WERI-Rb-1 (cell line): ENCODE data around the gene PYDC1.
A peak's percentile ranks its signal among the peaks of the same experiment; 100 is the strongest.

ENCODE experiments used
- DNase-seq: peaks from one replicate; pipeline ENCODE4 v3.0.0-alpha.2; 2020
- H3K27ac ChIP-seq: fragments of 250-450 bp; sonication (Bioruptor Pico); 2 replicates; pipeline ENCODE4 v1.5.1; 2020; ENCODE audit warnings: mild to moderate bottlenecking, moderate library complexity
- H3K27me3 ChIP-seq: fragments of 250-450 bp; sonication (Bioruptor Pico); 2 replicates; pipeline ENCODE4 v1.5.1; 2021; ENCODE audit warnings: mild to moderate bottlenecking, low read depth, moderate library complexity; ENCODE audit not compliant: insufficient read depth, severe bottlenecking
- H3K36me3 ChIP-seq: fragments of 250-450 bp; sonication (Bioruptor Pico); 2 replicates; pipeline ENCODE4 v1.5.1; 2020; ENCODE audit warnings: mild to moderate bottlenecking, moderate library complexity
- H3K4me3 ChIP-seq: 2 replicates; pipeline ENCODE4 v1.5.1; 2011; ENCODE audit warnings: low read depth, mild to moderate bottlenecking, control low read depth, low read length
- H3K9me3 ChIP-seq: fragments of 250-450 bp; sonication (Bioruptor Pico); 2 replicates; pipeline ENCODE4 v1.5.1; 2021; ENCODE audit warnings: mild to moderate bottlenecking, moderate library complexity; ENCODE audit not compliant: severe bottlenecking
- TF ChIP-seq, protein P1 (sequence below): IDR thresholded peaks from 2 replicates; pipeline ENCODE4 v1.5.1; 2011; ENCODE audit warnings: low read depth, mild to moderate bottlenecking, control low read depth, inconsistent platforms, low read length

The PYDC1 gene

DNA sequence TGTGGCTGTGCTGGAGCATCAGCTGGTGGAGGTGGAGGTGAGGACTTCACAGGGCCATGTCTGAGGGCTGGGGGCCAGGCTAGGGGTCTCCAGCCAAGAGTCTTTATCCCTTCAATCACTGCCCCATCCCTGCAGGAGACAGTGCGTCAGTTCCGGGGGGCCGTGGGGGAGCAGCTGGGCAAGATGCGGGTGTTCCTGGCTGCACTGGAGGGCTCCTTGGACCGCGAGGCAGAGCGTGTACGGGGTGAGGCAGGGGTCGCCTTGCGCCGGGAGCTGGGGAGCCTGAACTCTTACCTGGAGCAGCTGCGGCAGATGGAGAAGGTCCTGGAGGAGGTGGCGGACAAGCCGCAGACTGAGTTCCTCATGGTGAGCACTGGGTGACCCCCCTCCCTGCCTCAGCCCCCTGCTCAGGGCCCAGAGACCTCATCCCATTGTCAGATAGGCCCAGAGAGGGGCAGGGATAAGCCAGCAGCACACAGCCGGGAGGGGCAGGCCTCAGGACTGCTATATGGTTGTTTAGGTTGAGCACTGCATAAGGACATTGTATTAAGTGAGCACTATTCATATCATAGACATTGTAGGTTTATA is 2.3 kb upstream of the PYDC1 start:
- Histone ChIP-seq H3K27me3 (peaks cover 65% of the 10 kb centered on the region), H3K4me3 (no peak overlapping the region)
- no peak for DNase-seq

DNA sequence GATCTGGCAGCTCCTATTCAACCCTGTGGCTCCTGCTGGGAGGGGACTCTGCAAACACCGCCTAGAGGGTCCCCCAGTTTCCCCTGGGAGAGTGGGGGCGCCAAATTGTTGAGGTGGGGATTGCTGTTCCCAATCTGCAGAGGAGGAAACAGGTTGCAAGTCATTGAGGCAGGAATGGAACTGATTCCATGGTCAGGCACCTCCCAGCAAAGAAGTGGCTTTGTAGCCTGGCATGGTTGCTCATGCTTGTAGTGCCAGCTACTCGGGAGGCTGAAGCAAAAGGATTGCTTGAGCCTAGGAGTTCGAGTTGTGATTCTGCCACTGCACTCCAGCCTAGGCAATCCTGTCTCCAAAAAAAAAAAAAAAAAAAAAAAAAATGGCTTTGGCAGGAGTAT is 198 bp upstream of the PYDC1 start:
- Histone ChIP-seq H3K27me3 (peaks cover 71% of the 10 kb centered on the region), H3K36me3 (no peaks in the 10 kb centered on the region), H3K9me3 (no peaks in the 10 kb centered on the region), H3K4me3 (no peak overlapping the region), H3K27ac (no peak overlapping the region)
- no peak for DNase-seq
- TF ChIP-seq, protein P1, sequence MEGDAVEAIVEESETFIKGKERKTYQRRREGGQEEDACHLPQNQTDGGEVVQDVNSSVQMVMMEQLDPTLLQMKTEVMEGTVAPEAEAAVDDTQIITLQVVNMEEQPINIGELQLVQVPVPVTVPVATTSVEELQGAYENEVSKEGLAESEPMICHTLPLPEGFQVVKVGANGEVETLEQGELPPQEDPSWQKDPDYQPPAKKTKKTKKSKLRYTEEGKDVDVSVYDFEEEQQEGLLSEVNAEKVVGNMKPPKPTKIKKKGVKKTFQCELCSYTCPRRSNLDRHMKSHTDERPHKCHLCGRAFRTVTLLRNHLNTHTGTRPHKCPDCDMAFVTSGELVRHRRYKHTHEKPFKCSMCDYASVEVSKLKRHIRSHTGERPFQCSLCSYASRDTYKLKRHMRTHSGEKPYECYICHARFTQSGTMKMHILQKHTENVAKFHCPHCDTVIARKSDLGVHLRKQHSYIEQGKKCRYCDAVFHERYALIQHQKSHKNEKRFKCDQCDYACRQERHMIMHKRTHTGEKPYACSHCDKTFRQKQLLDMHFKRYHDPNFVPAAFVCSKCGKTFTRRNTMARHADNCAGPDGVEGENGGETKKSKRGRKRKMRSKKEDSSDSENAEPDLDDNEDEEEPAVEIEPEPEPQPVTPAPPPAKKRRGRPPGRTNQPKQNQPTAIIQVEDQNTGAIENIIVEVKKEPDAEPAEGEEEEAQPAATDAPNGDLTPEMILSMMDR, result no peak

More for the DNA sequence above, 2.3 kb upstream of the PYDC1 start:
- Histone ChIP-seq H3K36me3 (no peaks in the 10 kb centered on the region), H3K9me3 (no peaks in the 10 kb centered on the region), H3K27ac (no peak overlapping the region)
- TF ChIP-seq, protein P1, result no peak

DNA sequence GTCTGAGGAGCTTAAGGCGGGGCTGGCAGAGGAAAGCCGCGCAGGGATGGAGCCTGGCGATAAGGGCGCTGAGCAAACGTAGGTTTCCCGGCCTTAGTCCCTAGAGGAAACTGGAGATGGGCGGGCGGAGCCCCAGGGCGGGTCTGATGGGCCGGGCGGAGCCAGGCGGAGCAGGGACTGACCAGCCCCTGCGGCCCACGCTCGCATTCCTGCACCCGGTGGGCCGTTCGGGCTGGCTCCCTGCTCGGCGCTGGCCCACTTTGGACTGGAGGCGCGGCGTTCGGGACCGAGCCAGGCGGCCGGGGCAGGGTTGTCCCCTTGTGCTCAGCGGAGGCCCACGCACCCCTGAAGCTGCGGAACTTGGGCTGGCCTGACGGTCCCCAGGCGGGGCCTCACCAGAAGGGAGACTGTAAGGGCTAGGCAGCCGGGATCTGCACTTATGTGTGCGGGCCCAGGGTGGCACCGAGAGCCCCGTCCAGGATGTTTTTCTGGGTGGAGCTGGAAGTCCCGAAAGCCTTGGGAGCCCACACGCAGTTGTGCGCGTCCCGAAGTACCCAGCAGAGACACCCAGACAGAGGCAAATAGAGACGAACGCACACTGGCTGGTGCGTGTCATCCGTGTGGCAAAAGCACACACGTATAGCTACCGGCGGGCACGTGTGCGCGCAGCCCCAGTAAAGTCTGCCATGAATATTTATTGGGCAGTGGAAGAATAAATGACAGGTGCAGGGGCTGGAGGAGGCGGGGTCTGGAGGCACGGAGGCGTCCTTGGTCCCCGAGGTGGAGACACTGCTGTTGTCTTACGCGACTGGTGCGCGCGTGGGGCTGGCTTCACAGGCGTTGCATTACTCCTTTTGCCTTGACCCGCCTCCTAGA is 1.4 kb downstream of the PYDC1 start:
- DNase-seq, result no peak
- Histone ChIP-seq H3K27me3 (peaks cover 64% of the 10 kb centered on the region), H3K36me3 (no peaks in the 10 kb centered on the region), H3K9me3 (no peaks in the 10 kb centered on the region), H3K27ac (no peak overlapping the region), H3K4me3 (peak overlapping the region; percentile 10; the same call in 1 of the 2 replicates)
- TF ChIP-seq, protein P1, result no peak

DNA sequence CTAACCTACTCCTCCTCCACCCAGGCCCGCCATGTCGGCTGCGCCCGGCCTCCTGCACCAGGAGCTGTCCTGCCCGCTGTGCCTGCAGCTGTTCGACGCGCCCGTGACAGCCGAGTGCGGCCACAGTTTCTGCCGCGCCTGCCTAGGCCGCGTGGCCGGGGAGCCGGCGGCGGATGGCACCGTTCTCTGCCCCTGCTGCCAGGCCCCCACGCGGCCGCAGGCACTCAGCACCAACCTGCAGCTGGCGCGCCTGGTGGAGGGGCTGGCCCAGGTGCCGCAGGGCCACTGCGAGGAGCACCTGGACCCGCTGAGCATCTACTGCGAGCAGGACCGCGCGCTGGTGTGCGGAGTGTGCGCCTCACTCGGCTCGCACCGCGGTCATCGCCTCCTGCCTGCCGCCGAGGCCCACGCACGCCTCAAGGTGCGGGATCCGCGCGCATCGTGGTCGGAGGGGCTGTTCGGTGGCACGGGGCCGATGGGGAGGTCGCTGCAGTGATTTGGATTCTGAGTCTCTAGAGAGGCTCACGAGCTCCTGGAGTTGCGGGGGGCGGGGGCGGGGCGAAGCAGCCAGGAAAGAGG is 2.1 kb downstream of the PYDC1 start:
- H3K27me3 ChIP-seq, result peaks cover 59% of the 10 kb centered on the region
- TF ChIP-seq, protein P1, result no peak
- DNase-seq, result no peak
- no peak overlapping the region for H3K4me3 ChIP-seq
- no peaks in the 10 kb centered on the region for H3K9me3 ChIP-seq
- no peak overlapping the region for H3K27ac ChIP-seq
- H3K36me3 ChIP-seq, result no peaks in the 10 kb centered on the region

DNA sequence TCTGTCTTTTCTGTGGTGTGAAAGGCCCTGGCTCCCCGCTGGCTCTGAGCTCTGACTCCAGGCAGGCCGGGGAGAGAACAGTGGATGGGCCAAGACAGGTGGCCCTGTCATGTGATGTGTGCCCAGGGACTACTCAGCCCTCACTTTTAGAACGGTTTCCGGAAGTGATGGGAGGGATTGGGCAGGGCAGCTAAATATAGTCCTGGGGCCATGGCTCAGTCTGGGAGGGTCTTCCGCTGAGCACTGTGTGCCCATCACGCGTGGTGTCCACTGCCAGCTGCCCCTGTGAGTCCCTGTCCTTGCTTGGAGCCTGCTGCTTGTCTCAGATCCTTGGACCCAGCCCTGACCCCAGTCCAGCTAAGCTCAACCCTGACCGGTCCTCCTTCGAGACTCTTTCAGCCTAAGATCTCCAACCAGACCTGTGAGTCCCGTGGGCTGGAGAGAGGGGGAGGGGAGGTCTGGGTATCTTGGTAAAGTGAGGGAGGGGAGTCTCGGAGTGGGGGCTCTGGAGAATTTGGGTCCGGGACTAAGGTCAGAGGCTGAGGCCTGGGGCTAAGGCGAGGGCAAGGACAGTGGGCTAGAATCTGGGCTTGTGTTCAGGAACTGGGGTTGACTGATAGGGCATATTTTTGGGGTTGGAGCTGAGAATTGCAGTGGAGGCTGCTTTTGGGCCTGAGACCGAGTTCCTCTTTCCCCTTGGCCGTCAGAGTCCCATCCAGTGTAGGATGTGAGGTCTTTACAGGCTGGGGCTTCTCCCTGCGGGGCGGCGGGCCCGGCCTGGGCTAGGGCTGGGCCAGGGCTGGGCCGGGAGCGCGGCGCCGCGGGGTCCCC is 2.8 kb downstream of the PYDC1 start, which contains the start of gene TRIM72:
TSS of gene TRIM72 (plus strand) at position 243 of the 831 bp plus-strand sequence. CDS start 620 bp downstream, outside the sequence.
- TF ChIP-seq, protein P1, result no peak
- no peak for DNase-seq
- H3K27ac ChIP-seq, result no peak within 1 kb of the TSS

More for the DNA sequence above, 2.8 kb downstream of the PYDC1 start, which contains the start of gene TRIM72:
- Histone ChIP-seq H3K36me3 (no peaks in the 10 kb centered on the region), H3K27me3 (peaks cover 54% of the 10 kb centered on the region), H3K9me3 (no peaks in the 10 kb centered on the region), H3K4me3 (no peak within 1 kb of the TSS)
